Left kidney (tissue), 2 donors: ENCODE results near the gene FRMD4B. TPM values are rescaled to one million over a fixed set of nuclear protein-coding genes. Genes with fewer than 3 reads are reported as not detected.

ENCODE experiments used
- DNase-seq: peaks from one replicate; pipeline ENCODE4 v3.0.0-alpha.2; 2013
- polyA plus RNA-seq: library from polyadenylated mRNA; unstranded; fragments of 120-200 nt; gene quantifications from one replicate; pipeline ENCODE4 v1.2.1, GENCODE V29; 2013; ENCODE audit not compliant: insufficient read length

The FRMD4B gene
- polyA plus RNA-seq, 1 donor = 48.7 TPM

DNA sequence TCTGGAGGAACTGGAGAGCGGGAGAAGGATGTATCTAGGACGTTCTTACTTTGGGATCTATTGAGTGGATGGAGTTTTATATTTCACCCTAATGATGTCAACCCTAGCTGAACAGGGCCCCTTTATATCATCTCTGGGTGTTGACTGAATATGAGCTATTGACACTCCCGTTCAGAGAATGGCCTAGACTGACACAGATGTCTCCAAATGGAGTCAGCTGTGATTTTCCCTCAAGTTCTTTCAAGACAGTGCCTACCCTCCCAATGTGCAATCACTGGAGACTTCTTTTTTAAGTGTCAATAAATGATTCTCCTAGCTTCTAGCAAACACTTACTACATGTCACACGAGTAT lies 63.8 kb downstream of the FRMD4B start:
- DNase-seq = no peak

- no peak for DNase-seq
These were observed 64.4 kb downstream of the FRMD4B start for GRCh38 chr3:69321301-69322157.

GRCh38 chr3:69320871-69321271 lies 65.0 kb downstream of the FRMD4B start:
- DNase-seq = peak; percentile 45

DNA sequence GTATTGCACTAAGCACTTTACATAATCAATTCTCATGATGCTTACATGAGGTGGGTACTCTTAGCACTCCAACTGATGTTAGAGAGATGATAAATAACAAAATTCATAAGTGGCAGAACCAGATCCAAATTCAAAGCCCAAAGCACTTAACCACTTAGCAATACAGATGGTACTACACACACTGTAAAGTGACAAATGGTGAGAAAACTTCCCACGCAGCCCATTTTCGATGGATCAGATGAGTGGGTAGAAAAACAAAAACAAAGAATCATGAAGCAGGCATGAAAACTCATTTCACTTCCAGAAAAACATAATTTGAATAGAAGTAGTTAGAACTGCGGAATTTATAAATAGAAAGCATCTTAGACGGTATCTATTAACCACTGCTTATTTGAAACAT lies 66.2 kb downstream of the FRMD4B start:
- no peak for DNase-seq

DNA sequence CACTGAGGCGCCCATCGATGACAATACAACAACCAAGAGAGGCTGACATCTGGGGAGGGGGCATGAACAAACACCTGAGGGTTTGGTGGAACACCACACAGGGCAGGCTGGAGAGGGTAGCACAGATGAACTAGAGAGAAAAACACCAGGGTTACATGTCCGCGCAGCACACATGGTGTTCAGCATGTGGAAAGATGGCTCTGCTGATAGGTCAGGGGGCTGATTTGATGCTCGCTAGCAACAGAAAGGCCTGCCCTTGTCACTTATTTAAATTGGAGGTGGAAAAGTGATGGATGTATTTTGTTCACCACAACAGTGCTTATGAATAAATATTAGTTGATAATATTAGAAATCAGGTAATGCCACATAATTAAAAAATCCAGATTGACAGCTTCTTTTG lies 67.5 kb downstream of the FRMD4B start:
- DNase-seq = no peak

DNA sequence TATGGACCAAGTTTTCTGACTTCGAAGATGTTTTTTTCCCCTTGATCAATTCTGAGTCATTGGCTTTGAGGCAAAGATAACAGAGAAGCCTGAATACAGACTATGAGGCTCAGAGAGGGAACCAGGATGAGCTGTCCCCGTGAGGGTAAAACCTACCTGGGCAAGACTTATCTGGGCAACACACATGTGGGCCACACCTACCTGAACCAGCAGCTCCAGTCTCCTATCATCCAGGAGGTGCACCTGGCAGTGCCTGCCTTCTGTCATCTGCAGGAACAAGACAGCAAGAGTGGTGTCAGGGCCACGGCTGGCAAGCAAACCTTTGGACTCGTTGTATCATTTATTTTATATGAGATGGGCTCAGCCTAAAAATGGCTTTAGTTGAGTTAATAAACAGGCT lies 72.6 kb downstream of the FRMD4B start:
- DNase-seq = no peak

- no peak for DNase-seq
These were observed 76.1 kb downstream of the FRMD4B start for GRCh38 chr3:69309814-69310213.

DNA sequence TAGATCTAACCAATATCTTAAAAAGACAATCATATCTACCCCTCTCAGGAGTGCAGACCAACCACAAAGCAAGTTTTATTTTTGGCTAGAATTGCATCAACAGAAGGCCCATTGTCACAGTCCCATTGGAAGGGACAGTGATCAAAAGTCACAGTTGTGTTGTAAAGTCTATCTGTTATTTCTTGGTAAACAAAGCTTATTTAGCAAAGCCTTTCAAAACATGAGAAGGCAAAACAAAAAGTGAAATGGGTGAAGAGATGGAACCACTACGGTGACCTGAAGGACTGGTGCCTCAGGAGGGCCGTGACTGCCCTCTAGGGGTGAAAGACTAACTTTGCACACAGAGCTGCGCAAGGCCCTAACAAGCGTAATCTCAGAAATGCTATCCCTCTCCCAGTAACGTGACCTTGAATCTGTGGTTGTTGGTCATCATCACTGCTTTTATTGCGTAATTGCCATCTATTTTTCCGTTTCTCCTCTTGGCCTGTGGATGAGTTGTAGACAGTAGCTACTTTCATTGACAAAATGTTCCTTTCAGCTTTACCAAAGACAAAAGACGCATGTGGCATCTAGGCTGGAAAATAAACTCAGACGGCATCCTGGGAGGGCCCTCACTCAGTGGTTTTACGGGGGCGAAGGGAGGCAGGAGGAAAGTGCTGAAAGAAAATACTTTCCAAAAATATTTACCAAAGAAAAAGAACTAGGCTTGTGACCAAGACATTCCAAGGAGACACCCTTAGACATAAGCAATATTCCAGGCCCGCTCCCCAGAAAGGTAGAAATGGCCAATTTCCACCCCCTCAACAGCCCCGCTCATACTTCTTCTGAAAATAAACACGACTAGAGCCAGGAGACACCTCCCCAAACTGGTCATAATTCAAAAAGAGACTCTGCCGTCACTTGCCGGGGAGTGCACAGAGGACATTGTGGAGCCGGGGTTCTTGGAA lies 79.4 kb downstream of the FRMD4B start:
- peak; percentile 85 for DNase-seq

GRCh38 chr3:69305011-69305410 lies 80.9 kb downstream of the FRMD4B start:
- no peak for DNase-seq

- no peak for DNase-seq
These were observed 81.5 kb downstream of the FRMD4B start for GRCh38 chr3:69304396-69304795.

DNA sequence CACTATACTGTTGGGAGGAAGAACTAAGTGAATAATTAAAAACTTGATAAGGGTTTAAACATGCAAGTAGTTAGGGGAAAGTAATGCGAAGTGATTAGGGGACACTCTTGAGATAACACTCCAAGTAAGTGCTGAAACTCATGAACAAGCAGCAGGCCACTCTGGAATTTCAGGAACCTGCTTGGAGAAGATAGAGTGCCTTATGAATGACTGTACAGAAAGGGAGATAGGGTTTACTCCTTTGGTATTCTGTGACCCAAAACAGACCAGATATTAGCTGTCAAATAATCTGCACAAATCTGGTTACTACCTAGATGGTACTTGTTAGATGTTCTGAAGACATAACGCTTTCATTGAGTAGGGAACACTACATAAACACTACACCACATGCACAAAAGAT lies 85.6 kb downstream of the FRMD4B start:
- no peak for DNase-seq

DNA sequence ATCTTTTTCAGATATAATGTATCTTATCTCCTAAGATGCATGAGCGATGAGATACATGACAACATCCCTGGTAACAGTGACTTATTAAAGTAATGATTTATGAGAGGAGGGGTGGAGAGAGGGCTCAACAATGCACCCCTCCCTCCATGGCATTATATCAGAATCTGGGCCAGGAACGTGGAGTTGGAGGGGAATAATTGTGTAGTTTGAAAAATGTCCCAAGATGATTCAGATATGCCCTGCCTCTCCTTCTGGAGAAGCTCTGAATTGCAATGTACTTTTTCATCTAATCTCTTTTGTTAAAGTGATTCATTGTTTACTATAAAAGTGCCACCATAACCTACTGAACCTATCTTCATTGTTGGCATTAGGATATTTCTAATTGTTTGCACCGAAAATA lies 86.5 kb downstream of the FRMD4B start:
- no peak for DNase-seq

DNA sequence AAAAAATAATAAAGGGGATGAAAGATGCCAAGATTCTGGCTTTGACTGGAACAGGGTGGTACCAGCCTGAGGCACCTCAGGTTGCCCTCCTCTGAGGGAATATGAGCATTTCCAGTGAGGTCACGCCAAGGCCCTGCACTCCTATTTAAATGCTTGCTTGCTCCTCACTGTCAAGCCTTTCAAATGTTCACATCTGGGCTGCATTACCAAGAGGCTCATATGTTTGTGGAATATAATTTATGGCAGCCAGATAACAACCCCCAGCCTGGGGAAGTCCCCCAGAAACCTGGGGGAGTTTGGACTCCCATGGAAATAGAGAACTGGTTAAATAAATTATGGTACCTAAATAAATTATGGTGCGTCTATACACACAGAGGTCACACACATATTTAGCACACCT lies 88.4 kb downstream of the FRMD4B start:
- DNase-seq = no peak

- no peak for DNase-seq
These were observed 88.9 kb downstream of the FRMD4B start for GRCh38 chr3:69296995-69297394.

DNA sequence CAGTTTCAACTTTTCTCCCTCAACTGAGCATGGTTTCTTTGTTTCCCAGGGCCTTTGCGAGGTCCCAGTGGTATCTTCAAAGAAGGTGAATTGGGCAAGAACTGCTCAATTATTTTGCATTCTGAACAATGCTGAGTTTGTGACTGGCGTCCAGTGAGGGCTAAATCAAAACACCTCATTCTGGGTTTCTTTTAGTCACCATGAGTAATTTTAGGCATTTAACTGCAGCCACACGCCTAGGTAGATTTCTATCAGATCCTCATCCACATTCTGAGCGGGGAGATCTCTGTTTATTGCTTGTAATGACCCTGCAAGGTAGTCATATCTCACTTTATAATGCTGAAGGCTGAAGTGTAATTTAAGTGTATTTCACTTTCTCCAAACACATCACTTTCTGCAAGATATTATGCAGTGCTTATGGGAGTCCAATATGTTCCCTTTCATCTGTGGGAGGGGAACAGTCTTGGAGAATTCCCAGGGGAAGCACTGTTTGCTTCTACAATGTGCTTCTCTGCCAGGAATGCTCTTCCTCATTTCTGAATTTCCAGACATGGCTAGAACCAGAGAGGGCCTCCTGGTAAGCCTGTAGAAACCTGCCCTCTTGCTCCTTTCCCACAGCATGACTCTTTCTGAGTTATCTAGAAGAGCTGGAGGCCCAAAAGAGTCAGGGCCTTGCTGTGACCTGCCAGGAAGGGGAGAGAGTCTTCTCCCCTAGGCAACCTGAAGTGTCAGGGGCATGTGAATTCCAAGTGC lies 91.7 kb downstream of the FRMD4B start:
- no peak for DNase-seq

DNA sequence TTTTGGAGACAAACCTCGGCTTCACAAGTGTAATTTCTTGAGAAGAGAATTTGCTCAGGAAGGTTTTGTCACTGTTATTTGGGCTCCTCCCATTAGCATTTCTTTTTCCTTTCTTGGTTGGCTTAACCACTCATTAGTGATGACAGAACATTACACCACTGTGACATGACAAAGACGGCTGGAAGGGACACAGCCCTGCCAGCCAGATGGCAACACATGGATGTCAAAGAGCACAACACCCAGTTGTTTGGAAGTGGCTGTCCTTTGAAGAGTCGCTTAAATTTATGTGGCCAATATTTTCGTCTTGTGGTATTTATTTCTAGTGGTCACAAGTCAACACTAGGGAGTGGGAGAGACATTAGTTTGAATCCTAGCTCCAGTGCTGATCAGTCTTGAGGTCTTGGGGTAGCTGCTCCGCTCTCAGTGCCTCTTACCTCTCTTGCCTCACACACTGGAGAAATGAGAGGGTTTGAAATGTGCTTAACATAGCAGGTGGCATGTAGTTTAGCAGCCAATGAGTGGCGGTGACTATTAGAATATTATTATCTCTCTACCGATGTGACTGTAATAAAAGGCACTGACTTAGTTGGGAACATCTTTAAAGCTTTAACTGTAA lies 92.8 kb downstream of the FRMD4B start:
- no peak for DNase-seq

- DNase-seq = no peak
These were observed 93.7 kb downstream of the FRMD4B start for GRCh38 chr3:69292185-69292584.

DNA sequence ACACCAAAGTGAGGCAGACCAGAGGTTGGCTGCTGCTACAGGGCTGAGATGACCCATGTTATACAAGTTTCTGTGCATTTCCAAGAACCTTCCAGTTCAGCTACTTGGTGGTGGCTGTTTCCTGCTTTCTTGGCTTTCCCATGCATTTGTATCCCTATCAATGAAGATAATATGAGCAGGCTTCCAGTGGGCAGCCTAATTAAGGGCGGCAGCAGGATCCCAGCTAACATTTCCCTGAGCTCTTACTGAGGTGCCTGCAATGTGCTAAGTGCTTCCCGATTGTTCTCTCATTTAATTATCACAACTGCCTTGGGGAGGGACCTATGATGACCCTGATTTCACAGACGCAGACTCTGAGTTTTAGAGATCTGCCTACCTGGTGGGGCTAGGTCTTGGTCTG lies 95.5 kb downstream of the FRMD4B start:
- DNase-seq = no peak

GRCh38 chr3:69290006-69290405 lies 95.9 kb downstream of the FRMD4B start:
- no peak for DNase-seq

GRCh38 chr3:69288161-69288895 lies 97.6 kb downstream of the FRMD4B start:
- DNase-seq = no peak

GRCh38 chr3:69283913-69284611 lies 101.8 kb downstream of the FRMD4B start:
- no peak for DNase-seq
